HCT116 (cell line): ENCODE results near the gene DPH1.

Source experiments
- CTCF ChIP-seq, 3 experiments: fragments of 200-600 bp in 1 of 3; sonication (generic) in 1 of 3; IDR thresholded peaks in 2 of 3; conservative IDR thresholded peaks in 1 of 3; 2 replicates each; pipeline ENCODE4 v1.5.1; 2012 to 2017; ENCODE audit warnings: low read depth in 2 of 3, low read length in 2 of 3, antibody characterized with exemption in 1 of 3, borderline replicate concordance in 1 of 3, control low read depth in 1 of 3, mild to moderate bottlenecking in 1 of 3, mixed read lengths in 1 of 3, mixed run types in 1 of 3, moderate library complexity in 1 of 3; ENCODE audit not compliant: insufficient read depth in 1 of 3
- EZH2 ChIP-seq: fragments of 200-600 bp; sonication (generic); IDR thresholded peaks from 2 replicates; pipeline ENCODE4 v1.6.1; 2017; ENCODE audit warnings: antibody characterized with exemption, mixed run types
- TCF7L2 ChIP-seq: IDR thresholded peaks from 2 replicates; pipeline ENCODE4 v1.7.0; 2011; ENCODE audit warnings: borderline replicate concordance, inconsistent platforms; ENCODE audit not compliant: insufficient read depth, insufficient read length; ENCODE audit errors: extremely low read depth
- ZNF274 ChIP-seq: fragments of 200-500 bp; sonication (Bioruptor generic); IDR thresholded peaks from 2 replicates; pipeline ENCODE4 v1.6.1; 2014; ENCODE audit warnings: mild to moderate bottlenecking, low read depth, low read length, inconsistent platforms

GRCh38 chr17:2058586-2059546 lies 28.9 kb downstream of the DPH1 start:
- TF ChIP-seq CTCF (IDR thresholded peaks at IDR 0.05 in 2 of 3, conservative IDR thresholded peaks at IDR 0.05 in 1 of 3; ENCODE audit: borderline replicate concordance in 1 of 3, insufficient read depth in 1 of 3, low read depth in 2 of 3, low read length in 2 of 3), result peak; percentile 59 to 84 (median 67)
- TF ChIP-seq TCF7L2, result no peak
- no peak for TF ChIP-seq ZNF274
- TF ChIP-seq EZH2, result no peak
